Measurements from ENCODE around the gene PCBP2. TPM values are rescaled to one million over a fixed set of nuclear protein-coding genes. Genes with fewer than 3 reads are reported as not detected.
A peak's percentile ranks its signal among the peaks of the same experiment; 100 is the strongest.

The PCBP2 gene
- total and polyA plus RNA-seq, 10 donors = 449 to 779 (median 631) TPM

DNA sequence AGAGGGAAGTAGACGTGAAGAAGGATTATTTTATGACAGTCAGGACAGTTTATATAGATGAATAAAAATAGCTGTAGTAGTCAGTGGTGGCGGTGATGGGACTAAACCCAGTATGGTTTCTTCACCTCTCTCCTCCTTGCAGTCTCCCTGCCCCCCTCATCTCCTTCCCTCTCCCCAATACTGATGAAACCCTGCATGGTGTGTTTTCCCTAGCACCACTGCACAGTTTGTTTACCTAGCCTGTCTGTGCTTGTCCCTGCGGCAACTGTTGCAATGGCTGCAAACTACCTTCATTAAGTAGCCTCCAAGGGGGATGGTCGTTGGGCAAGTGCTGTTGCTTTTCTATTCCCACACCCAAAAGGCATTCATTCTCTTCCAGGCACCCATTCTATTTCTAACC lies 14.7 kb downstream of the PCBP2 start:
- no peak for TF ChIP-seq POLR2A (IDR thresholded peaks at IDR 0.05)
- TF ChIP-seq POLR2AphosphoS5 (IDR thresholded peaks at IDR 0.05) = no peak
- no peak for TF ChIP-seq CTCF (IDR thresholded peaks at IDR 0.05 in 8 of 11, conservative IDR thresholded peaks at IDR 0.05 in 3 of 11)
- intact Hi-C loops (cut with DNase I; ENCODE audit: low total_unique reads) = no loop called here
- peaks cover 9 to 100% (median 100%) of the 10 kb centered on the region in 6 donors for H3K36me3 ChIP-seq
- H3K27me3 ChIP-seq (replicated peaks in 1 of 7) = no peaks in the 10 kb centered on the region
- H3K9me3 ChIP-seq = no peaks in the 10 kb centered on the region
- peaks cover 3 to 60% (median 24%) of the 10 kb centered on the region in 6 donors for H3K4me1 ChIP-seq
- peak overlapping the region in 2 of 8 donors; percentile 8 to 22 for H3K27ac ChIP-seq
- DNase-seq = no peak
- no peak overlapping the region for H3K4me3 ChIP-seq
- 81 to 89% (median 87%) methylated on average over 4 of the region's 4 CpGs for WGBS, 5 donors

DNA sequence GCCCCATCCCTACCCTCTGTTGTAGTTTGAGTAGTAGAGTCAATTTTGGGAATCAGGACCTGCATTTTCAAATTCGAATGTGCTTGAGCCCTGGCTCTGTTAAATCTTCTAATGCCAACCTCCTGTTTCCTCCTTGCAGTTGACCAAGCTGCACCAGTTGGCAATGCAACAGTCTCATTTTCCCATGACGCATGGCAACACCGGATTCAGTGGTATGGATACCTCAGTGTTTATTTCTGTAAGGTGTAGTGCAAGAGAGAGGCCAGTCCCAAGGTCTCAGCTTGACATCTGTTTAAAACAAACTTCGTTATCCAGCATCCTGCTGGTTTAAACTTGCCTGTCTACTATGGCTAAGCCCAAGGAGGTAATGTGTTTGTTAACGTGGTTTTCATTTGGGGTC lies 15.2 kb downstream of the PCBP2 start:
- H3K27ac ChIP-seq = peak overlapping the region in 1 of 8 donors; percentile 8
- WGBS, 5 donors = 84 to 86% (median 85%) methylated on average over 5 of the region's 5 CpGs
- TF ChIP-seq POLR2A (IDR thresholded peaks at IDR 0.05) = no peak
- no peak for TF ChIP-seq POLR2AphosphoS5 (IDR thresholded peaks at IDR 0.05)
- no peak for DNase-seq
- H3K36me3 ChIP-seq = peaks cover 9 to 100% (median 100%) of the 10 kb centered on the region in 6 donors
- H3K27me3 ChIP-seq (replicated peaks in 1 of 7) = no peaks in the 10 kb centered on the region
- intact Hi-C loops (cut with DNase I; ENCODE audit: low total_unique reads) = no loop called here
- no peaks in the 10 kb centered on the region for H3K9me3 ChIP-seq
- H3K4me3 ChIP-seq = no peak overlapping the region
- H3K4me1 ChIP-seq = peaks cover 3 to 60% (median 25%) of the 10 kb centered on the region in 6 donors

GRCh38 chr12:53467880-53468279 lies 16.0 kb downstream of the PCBP2 start:
- TF ChIP-seq POLR2A (IDR thresholded peaks at IDR 0.05) (no peak), CTCF (IDR thresholded peaks at IDR 0.05 in 8 of 11, conservative IDR thresholded peaks at IDR 0.05 in 3 of 11) (no peak), POLR2AphosphoS5 (IDR thresholded peaks at IDR 0.05) (no peak)
- Histone ChIP-seq H3K4me1 (peaks cover 3 to 60% (median 28%) of the 10 kb centered on the region in 6 donors), H3K36me3 (peaks cover 9 to 100% (median 100%) of the 10 kb centered on the region in 6 donors), H3K9me3 (no peaks in the 10 kb centered on the region), H3K27me3 (replicated peaks in 1 of 7) (no peaks in the 10 kb centered on the region), H3K27ac (no peak overlapping the region), H3K4me3 (no peak overlapping the region)
- 76 to 93% (median 87%) methylated on average over 2 of the region's 2 CpGs for WGBS, 5 donors
- DNase-seq = no peak
- intact Hi-C loops (cut with DNase I; ENCODE audit: low total_unique reads) = no loop called here

DNA sequence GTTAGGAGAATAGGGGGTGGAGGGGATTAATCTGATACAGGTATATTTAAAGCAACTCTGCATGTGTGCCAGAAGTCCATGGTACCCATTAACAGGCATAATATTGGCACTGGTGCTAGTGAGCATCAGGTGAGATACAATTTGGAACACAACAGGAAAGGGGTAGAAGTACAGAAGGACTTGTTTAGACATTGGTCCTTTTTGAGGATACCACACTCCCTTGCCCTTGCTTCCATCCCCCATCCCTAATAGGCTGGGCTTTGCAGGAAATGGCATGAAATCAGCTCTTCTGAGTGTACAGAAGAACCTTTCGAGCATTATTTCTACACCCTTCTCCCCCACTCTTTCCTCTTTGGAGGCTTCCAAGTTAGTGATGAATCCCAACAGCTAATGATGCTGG lies 16.4 kb downstream of the PCBP2 start:
- DNase-seq = no peak
- Histone ChIP-seq H3K36me3 (peaks cover 9 to 100% (median 100%) of the 10 kb centered on the region in 6 donors), H3K9me3 (no peaks in the 10 kb centered on the region), H3K27ac (peak overlapping the region in 1 of 8 donors; percentile 9), H3K4me1 (peaks cover 3 to 60% (median 30%) of the 10 kb centered on the region in 6 donors), H3K27me3 (replicated peaks in 1 of 7) (no peaks in the 10 kb centered on the region), H3K4me3 (no peak overlapping the region)
- no peak for TF ChIP-seq POLR2A (IDR thresholded peaks at IDR 0.05)
- TF ChIP-seq POLR2AphosphoS5 (IDR thresholded peaks at IDR 0.05) = peak in 1 of 3 donors; percentile 18
- intact Hi-C loops (cut with DNase I; ENCODE audit: low total_unique reads) = no loop called here
- 55 to 81% (median 67%) methylated on average over 1 of the region's 1 CpG for WGBS, 5 donors

DNA sequence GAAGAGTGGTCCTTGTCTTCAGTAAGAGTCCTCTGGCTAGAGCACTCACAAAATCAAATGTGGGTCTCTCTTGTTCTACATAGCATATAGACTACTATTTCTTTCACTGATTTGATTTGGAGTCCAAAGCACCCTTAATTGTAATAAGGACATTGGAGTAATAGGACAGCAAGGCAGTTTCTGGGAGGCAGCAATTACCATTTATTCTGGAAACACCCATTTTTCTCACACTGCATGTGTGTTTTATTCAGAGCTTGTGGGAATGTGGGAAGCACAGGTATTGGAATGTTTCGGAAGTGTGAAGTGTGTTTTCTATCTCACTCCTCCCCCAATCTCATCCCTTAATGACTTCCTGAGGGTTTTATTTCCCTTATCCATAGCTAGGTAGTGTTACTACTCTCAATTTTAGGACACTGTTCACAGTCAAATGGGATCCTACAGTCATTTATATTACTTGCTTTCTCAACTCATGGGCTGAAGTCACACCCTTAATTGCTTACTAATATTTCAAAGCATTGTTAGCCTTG lies 20.2 kb downstream of the PCBP2 start:
- Histone ChIP-seq H3K27me3 (replicated peaks in 1 of 7) (no peaks in the 10 kb centered on the region), H3K36me3 (peaks cover 9 to 100% (median 100%) of the 10 kb centered on the region in 6 donors), H3K4me3 (no peak overlapping the region), H3K9me3 (no peaks in the 10 kb centered on the region), H3K27ac (no peak overlapping the region), H3K4me1 (peaks cover 0 to 61% (median 38%) of the 10 kb centered on the region in 6 donors)
- no peak for TF ChIP-seq POLR2AphosphoS5 (IDR thresholded peaks at IDR 0.05)
- no peak for TF ChIP-seq CTCF (IDR thresholded peaks at IDR 0.05 in 8 of 11, conservative IDR thresholded peaks at IDR 0.05 in 3 of 11)
- TF ChIP-seq POLR2A (IDR thresholded peaks at IDR 0.05) = no peak
- WGBS, 5 donors = 92 to 97% (median 94%) methylated on average over 1 of the region's 1 CpG
- no peak for DNase-seq
- intact Hi-C loops (cut with DNase I; ENCODE audit: low total_unique reads) = no loop called here

Data from spleen (tissue), 11 donors.